ENCODE measurements around the gene TBX4.

- TF ChIP-seq FOXK2 (IDR thresholded peaks at IDR 0.05) (no peak), FOXM1 (IDR thresholded peaks at IDR 0.05; ENCODE audit: borderline replicate concordance) (no peak), HDGF (IDR thresholded peaks at IDR 0.05; ENCODE audit: borderline replicate concordance) (no peak), SP1 (IDR thresholded peaks at IDR 0.05) (no peak), FOXA1 (IDR thresholded peaks at IDR 0.05) (no peak), PKNOX1 (IDR thresholded peaks at IDR 0.05) (peak; percentile 91)
These were observed 8.7 kb upstream of the TBX4 start for GRCh38 chr17:61443475-61443882.
